H1 (cell line): ENCODE results near the gene JAG2.

Source experiments
- CEBPB ChIP-seq: IDR thresholded peaks from 2 replicates; pipeline ENCODE4 v1.6.1; 2012; ENCODE audit warnings: low read depth, low read length
- EP300 ChIP-seq, 2 experiments: IDR thresholded peaks; 1 replicate in 1 of 2; 2 replicates in 1 of 2; pipeline ENCODE4 v1.6.1; 2011 to 2012; ENCODE audit warnings: low read depth in 2 of 2, low read length in 2 of 2, mild to moderate bottlenecking in 2 of 2, borderline replicate concordance in 1 of 2, inconsistent platforms in 1 of 2, moderate library complexity in 1 of 2
- EZH2 ChIP-seq: fragments of 200-600 bp; sonication (generic); IDR thresholded peaks from 2 replicates; pipeline ENCODE4 v1.7.1; 2012; ENCODE audit warnings: low read depth, mild to moderate bottlenecking, moderate library complexity, low read length, inconsistent platforms; ENCODE audit not compliant: severe bottlenecking
- KDM1A ChIP-seq: fragments of 200-600, 300-600 bp; sonication (generic); IDR thresholded peaks from 2 replicates; pipeline ENCODE4 v1.7.1; 2016; ENCODE audit warnings: mild to moderate bottlenecking, low read length, borderline replicate concordance
- POLR2AphosphoS5 ChIP-seq: IDR thresholded peaks from 2 replicates; pipeline ENCODE4 v1.6.1; 2011; ENCODE audit warnings: low read depth, low read length
- RNF2 ChIP-seq: fragments of 200-900, 300-1000 bp; sonication (generic); IDR thresholded peaks from 2 replicates; pipeline ENCODE4 v1.7.1; 2016; ENCODE audit warnings: borderline replicate concordance, low read depth, mild to moderate bottlenecking, antibody characterized with exemption, low read length; ENCODE audit not compliant: poor library complexity, severe bottlenecking; ENCODE audit errors: missing control alignments
- SP1 ChIP-seq: IDR thresholded peaks from 2 replicates; pipeline ENCODE4 v1.6.1; 2011; ENCODE audit warnings: low read depth, low read length
- TF ChIP-seq, protein P1 (sequence below), 3 experiments: IDR thresholded peaks; 1 replicate in 2 of 3; 2 replicates in 1 of 3; pipeline versions ENCODE4 v1.5.1 to v1.6.1; 2011; ENCODE audit warnings: low read length in 3 of 3, mild to moderate bottlenecking in 3 of 3, inconsistent platforms in 2 of 3, low read depth in 1 of 3, moderate library complexity in 1 of 3; ENCODE audit not compliant: insufficient read depth in 1 of 3; ENCODE audit errors: control extremely low read depth in 1 of 3

DNA sequence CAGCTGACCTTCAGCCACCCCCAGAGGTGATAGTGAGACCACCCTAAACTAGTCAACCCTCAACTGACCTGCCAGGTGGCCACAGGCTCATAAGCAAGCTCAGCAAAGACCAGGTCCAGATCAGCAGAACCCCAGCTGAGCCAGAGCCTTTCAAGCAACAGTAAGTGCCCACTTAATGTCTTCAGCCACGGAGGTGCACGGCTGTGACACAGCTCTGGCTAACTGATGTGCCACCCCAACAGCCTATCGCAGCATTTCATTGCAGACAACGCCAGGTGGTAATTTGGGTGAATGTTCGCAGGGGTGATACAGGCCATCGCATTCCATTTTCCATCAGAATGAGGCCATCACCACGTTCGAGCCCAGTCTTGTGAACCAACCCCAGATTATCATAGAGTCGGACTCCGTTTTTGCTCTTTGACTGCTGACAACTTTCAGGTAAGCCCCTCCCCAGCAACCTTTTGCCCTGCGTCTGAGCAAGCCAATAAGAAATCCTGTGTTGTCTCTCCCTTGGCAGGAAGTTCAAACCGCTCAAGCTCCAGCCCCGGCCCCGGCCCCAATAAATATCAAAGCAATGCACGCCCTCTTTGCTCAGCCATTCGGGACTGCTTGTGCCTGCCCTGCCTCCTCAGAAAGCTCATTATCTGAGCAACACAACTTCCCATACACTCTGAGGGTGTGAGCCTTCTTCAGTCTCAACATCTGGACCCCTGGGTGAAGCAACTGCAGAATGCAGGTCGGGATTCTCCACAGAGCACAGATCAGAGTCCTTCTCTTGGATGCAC lies 44.4 kb downstream of the JAG2 start:
- TF ChIP-seq, protein P1, sequence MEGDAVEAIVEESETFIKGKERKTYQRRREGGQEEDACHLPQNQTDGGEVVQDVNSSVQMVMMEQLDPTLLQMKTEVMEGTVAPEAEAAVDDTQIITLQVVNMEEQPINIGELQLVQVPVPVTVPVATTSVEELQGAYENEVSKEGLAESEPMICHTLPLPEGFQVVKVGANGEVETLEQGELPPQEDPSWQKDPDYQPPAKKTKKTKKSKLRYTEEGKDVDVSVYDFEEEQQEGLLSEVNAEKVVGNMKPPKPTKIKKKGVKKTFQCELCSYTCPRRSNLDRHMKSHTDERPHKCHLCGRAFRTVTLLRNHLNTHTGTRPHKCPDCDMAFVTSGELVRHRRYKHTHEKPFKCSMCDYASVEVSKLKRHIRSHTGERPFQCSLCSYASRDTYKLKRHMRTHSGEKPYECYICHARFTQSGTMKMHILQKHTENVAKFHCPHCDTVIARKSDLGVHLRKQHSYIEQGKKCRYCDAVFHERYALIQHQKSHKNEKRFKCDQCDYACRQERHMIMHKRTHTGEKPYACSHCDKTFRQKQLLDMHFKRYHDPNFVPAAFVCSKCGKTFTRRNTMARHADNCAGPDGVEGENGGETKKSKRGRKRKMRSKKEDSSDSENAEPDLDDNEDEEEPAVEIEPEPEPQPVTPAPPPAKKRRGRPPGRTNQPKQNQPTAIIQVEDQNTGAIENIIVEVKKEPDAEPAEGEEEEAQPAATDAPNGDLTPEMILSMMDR (IDR thresholded peaks at IDR 0.05; ENCODE audit: control extremely low read depth in 1 of 3, insufficient read depth in 1 of 3, low read depth in 1 of 3, low read length in 3 of 3), result no peak
- TF ChIP-seq EP300 (IDR thresholded peaks at IDR 0.05; ENCODE audit: borderline replicate concordance in 1 of 2, low read depth in 2 of 2, low read length in 2 of 2) (no peak), EZH2 (no peak), POLR2AphosphoS5 (no peak), CEBPB (no peak), RNF2 (no peak), KDM1A (no peak), SP1 (no peak)
